ENCODE measurements around the gene PIP4K2B.

GRCh38 chr17:38733282-38733981 lies 65.9 kb downstream of the PIP4K2B start:
- no peak for TF ChIP-seq POLR2AphosphoS5 (IDR thresholded peaks at IDR 0.05; ENCODE audit: low read depth, low read length)
- peak; percentile 46; the same call in 1 of the 2 replicates for TF ChIP-seq SIN3A (IDR thresholded peaks at IDR 0.05; ENCODE audit: borderline replicate concordance, insufficient read depth, low read length)
